Small intestine (tissue), 7 donors: Measurements from ENCODE around the gene GRIA3. TPM values are rescaled to one million over a fixed set of nuclear protein-coding genes. Genes with fewer than 3 reads are reported as not detected.

Experiments
- DNase-seq, 2 donors: peaks; one replicate each; pipeline versions ENCODE4 v3.0.0 to v3.0.0-alpha.2; 2013
- FAIRE-seq: peaks from 2 replicates; lab custom pipeline; 2012; peaks lifted over from hg19 to GRCh38; lab: Jason Lieb, UNC
- H3K27ac ChIP-seq, 3 donors: one replicate each; pipeline ENCODE4 v1.5.1; 2013; ENCODE audit warnings: low read length in 2 of 3, mild to moderate bottlenecking in 2 of 3, control low read depth in 1 of 3, inconsistent platforms in 1 of 3, low read depth in 1 of 3, moderate library complexity in 1 of 3
- H3K27me3 ChIP-seq, 3 donors: one replicate each; pipeline ENCODE4 v1.6.1; 2013; ENCODE audit warnings: low read length in 3 of 3, inconsistent platforms in 1 of 3; ENCODE audit not compliant: control insufficient read depth in 3 of 3, insufficient read depth in 3 of 3
- H3K36me3 ChIP-seq, 3 donors: one replicate each; pipeline ENCODE4 v1.6.1; 2013; ENCODE audit warnings: low read length in 3 of 3, inconsistent platforms in 1 of 3, low read depth in 1 of 3, mild to moderate bottlenecking in 1 of 3, moderate library complexity in 1 of 3; ENCODE audit not compliant: control insufficient read depth in 3 of 3, insufficient read depth in 2 of 3
- H3K4me1 ChIP-seq, 3 donors: one replicate each; pipeline ENCODE4 v1.6.1; 2013; ENCODE audit warnings: low read length in 2 of 3, inconsistent platforms in 1 of 3, low read depth in 1 of 3, mild to moderate bottlenecking in 1 of 3, moderate library complexity in 1 of 3; ENCODE audit not compliant: control insufficient read depth in 3 of 3, insufficient read depth in 2 of 3
- H3K4me3 ChIP-seq, 3 donors: one replicate each; pipeline ENCODE4 v1.5.1; 2013; ENCODE audit warnings: low read length in 3 of 3, control low read depth in 1 of 3, inconsistent platforms in 1 of 3, low read depth in 1 of 3, mild to moderate bottlenecking in 1 of 3, moderate library complexity in 1 of 3
- H3K9me3 ChIP-seq, 2 donors: one replicate each; pipeline ENCODE4 v1.6.1; 2013; ENCODE audit warnings: low read depth in 1 of 2, low read length in 1 of 2; ENCODE audit not compliant: control insufficient read depth in 2 of 2, insufficient read depth in 1 of 2
- WGBS, 3 donors: extraction: QIAGEN DNeasy Blood & Tissue Kit; methylation state at CpG; one replicate each; pipeline ENCODE4 v1.1.7; 2013; 5-methylcytosine and 5-hydroxymethylcytosine counted together
- polyA plus RNA-seq, 4 donors: library from polyadenylated mRNA; stranded (reverse) in 3 of 4; unstranded in 1 of 4; fragments of 200-250 nt in 3 of 4; fragments of 120-200 nt in 1 of 4; gene quantifications; one replicate each; pipeline versions ENCODE4 v1.2.1 to v1.2.3, GENCODE V29; 2013
- donor health status: healthy with polysubstance abuse.
- donor health status: control.
- donor health status: control.
- donor health status: Bipolar disorder and iron deficiency.
- donor health status: healthy.

The GRIA3 gene
- polyA plus RNA-seq, 4 donors = 0.22 to 1.0 (median 0.84) TPM; not detected in 1

DNA sequence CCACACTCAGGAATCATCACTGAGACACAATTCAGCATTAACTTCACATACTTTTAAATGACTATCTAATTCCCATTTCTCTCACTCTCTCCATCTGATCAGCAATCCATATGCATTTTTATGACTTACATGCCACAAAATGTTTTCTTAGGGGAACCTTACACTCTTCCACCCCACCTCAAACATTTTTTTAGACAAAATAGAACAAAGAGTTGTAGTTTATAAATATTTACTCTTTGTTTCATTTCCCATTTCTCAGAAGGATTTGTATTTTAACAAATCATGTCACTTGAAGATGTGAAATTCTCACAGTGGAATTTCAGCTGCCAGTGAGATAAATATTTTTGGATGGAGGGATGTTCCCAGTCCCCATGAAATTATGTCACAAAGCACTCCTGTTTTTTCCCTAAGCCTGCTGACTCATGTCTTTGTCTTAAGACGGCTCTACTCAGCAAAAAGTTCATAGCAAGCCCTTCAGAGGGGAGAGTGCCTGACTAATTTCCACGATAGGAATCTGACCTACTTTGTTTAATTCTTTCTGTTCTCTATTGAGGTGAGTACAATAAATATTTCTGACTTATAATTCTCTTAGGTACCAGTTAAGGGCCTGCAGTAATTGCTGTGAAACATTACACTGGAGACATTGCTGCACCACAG lies 291.1 kb downstream of the GRIA3 start:
- no peak for FAIRE-seq
- Histone ChIP-seq H3K4me1 (no peaks in the 10 kb centered on the region), H3K27me3 (no peaks in the 10 kb centered on the region), H3K36me3 (no peaks in the 10 kb centered on the region), H3K4me3 (no peak overlapping the region), H3K27ac (no peak overlapping the region), H3K9me3 (no peaks in the 10 kb centered on the region)
- 49 to 72% (median 61%) methylated on average over 2 of the region's 2 CpGs for WGBS, 3 donors
- no peak for DNase-seq

DNA sequence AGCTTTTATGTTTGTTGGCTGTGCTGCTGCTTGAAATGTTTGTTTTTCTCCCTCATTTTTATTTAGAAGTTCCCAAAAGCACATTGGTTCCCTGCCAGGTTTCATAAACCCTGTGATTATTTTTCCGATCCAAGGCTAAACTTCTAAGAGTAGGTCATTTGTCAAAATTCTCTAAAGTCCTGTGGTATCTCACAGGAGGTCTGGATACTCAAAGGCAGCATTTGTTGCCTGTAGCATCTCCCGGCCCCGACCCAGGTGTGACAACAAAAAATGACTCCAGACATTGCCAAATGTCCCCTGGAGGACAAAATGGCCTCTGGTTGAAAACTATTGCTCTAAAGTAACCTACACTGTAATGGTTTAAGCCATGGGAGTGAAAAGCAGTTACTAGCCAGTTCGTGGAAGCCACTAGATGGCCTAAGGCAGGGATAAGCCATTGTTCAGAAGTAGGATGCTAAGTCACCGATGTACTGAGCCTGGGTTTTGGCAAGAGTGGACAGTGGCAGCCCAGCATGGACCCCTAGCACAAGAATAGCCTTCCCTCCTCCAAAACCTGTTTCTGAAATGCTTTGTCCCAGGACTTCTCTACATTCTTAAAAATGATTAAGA lies 292.6 kb downstream of the GRIA3 start:
- no peaks in the 10 kb centered on the region for H3K27me3 ChIP-seq
- no peak for FAIRE-seq
- no peak overlapping the region for H3K27ac ChIP-seq
- no peaks in the 10 kb centered on the region for H3K4me1 ChIP-seq
- DNase-seq = no peak
- 67 to 69% (median 67%) methylated on average over 5 of the region's 5 CpGs for WGBS, 3 donors
- H3K4me3 ChIP-seq = no peak overlapping the region
- H3K9me3 ChIP-seq = no peaks in the 10 kb centered on the region
- no peaks in the 10 kb centered on the region for H3K36me3 ChIP-seq

GRCh38 chrX:123477673-123478072 lies 293.6 kb downstream of the GRIA3 start:
- Histone ChIP-seq H3K9me3 (no peaks in the 10 kb centered on the region), H3K36me3 (no peaks in the 10 kb centered on the region), H3K4me1 (no peaks in the 10 kb centered on the region), H3K27ac (no peak overlapping the region), H3K27me3 (no peaks in the 10 kb centered on the region), H3K4me3 (no peak overlapping the region)
- 87 to 92% (median 89%) methylated on average over 3 of the region's 3 CpGs for WGBS, 3 donors
- DNase-seq (no peak), FAIRE-seq (no peak)

GRCh38 chrX:123481913-123482851 lies 298.1 kb downstream of the GRIA3 start:
- FAIRE-seq = no peak
- 57 to 72% (median 66%) methylated on average over 11 of the region's 11 CpGs for WGBS, 3 donors
- H3K27ac ChIP-seq = no peak overlapping the region
- H3K4me1 ChIP-seq = no peaks in the 10 kb centered on the region
- H3K27me3 ChIP-seq = no peaks in the 10 kb centered on the region
- no peak for DNase-seq
- H3K36me3 ChIP-seq = no peaks in the 10 kb centered on the region
- no peak overlapping the region for H3K4me3 ChIP-seq
- no peaks in the 10 kb centered on the region for H3K9me3 ChIP-seq

- no peak for DNase-seq
- no peak for FAIRE-seq
- 60 to 89% (median 78%) methylated on average over 2 of the region's 2 CpGs for WGBS, 3 donors
- H3K4me1 ChIP-seq = no peaks in the 10 kb centered on the region
- H3K27ac ChIP-seq = no peak overlapping the region
- no peaks in the 10 kb centered on the region for H3K27me3 ChIP-seq
- H3K36me3 ChIP-seq = no peaks in the 10 kb centered on the region
- no peaks in the 10 kb centered on the region for H3K9me3 ChIP-seq
- no peak overlapping the region for H3K4me3 ChIP-seq
Measured at GRCh38 chrX:123486297-123486696, 302.2 kb downstream of the GRIA3 start.

DNA sequence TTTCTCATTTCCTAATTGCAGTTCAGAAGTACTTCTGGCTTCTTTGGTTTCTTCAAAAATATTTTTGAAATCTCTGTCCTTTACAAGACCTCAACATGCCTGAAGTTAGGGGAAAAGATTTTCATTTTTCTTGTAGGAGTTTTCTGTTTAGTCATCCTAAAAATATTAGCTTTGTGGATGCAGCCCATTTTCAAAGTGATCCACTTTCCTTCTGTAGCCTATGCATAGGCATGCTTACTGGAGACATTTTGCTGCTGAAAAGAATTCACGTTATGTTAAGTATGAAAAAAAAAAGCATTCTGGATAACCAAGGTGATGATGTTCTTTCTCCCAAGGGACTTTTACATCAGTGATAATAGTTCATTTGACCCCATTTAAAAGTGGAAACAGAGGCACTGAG lies 303.2 kb downstream of the GRIA3 start:
- 68 to 88% (median 82%) methylated on average over 1 of the region's 1 CpG for WGBS, 3 donors

GRCh38 chrX:123487669-123488068 lies 303.6 kb downstream of the GRIA3 start:
- no peak for DNase-seq
- no peak for FAIRE-seq
- WGBS, 3 donors = 66 to 87% (median 83%) methylated on average over 3 of the region's 3 CpGs
- no peaks in the 10 kb centered on the region for H3K36me3 ChIP-seq
- H3K4me3 ChIP-seq = no peak overlapping the region
- no peaks in the 10 kb centered on the region for H3K27me3 ChIP-seq
- H3K4me1 ChIP-seq = no peaks in the 10 kb centered on the region
- H3K27ac ChIP-seq = no peak overlapping the region
- H3K9me3 ChIP-seq = no peaks in the 10 kb centered on the region

More for the DNA sequence above, 303.2 kb downstream of the GRIA3 start:
- H3K27ac ChIP-seq = no peak overlapping the region
- no peak overlapping the region for H3K4me3 ChIP-seq
- H3K9me3 ChIP-seq = no peaks in the 10 kb centered on the region
- H3K36me3 ChIP-seq = no peaks in the 10 kb centered on the region
- DNase-seq = no peak
- no peak for FAIRE-seq
- H3K4me1 ChIP-seq = no peaks in the 10 kb centered on the region
- no peaks in the 10 kb centered on the region for H3K27me3 ChIP-seq

DNA sequence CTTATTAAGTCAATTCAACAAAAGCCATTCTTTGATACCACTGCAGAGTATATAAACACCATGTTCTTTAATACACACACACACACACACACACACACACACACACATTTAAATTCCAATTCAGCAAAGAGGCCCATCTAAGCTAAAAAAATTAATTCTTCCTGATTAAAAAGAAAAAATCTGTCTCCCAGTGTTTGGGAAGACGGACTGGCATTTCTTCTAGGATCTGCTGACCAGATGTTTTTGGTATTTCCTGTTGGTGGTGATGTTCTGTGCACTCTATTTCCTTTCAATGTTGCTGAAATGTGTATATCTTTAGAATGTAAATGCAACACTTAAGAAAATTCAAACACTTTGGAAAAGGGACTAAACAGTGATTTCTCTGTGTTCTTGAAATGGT lies 304.9 kb downstream of the GRIA3 start:
- WGBS, 3 donors = 48 to 56% (median 54%) methylated on average over 1 of the region's 1 CpG
- no peaks in the 10 kb centered on the region for H3K4me1 ChIP-seq
- no peaks in the 10 kb centered on the region for H3K9me3 ChIP-seq
- no peak overlapping the region for H3K27ac ChIP-seq
- no peaks in the 10 kb centered on the region for H3K36me3 ChIP-seq
- FAIRE-seq (no peak), DNase-seq (no peak)
- no peaks in the 10 kb centered on the region for H3K27me3 ChIP-seq
- H3K4me3 ChIP-seq = no peak overlapping the region
